Right renal pelvis (tissue), 4 donors: ENCODE measurements around the gene DNHD1. TPM values are rescaled to one million over a fixed set of nuclear protein-coding genes. Genes with fewer than 3 reads are reported as not detected.

Experiments used
- DNase-seq, 4 donors: peaks; one replicate each; pipeline ENCODE4 v3.0.0-alpha.2; 2013; ENCODE audit warnings: low read depth in 4 of 4, low spot score in 3 of 4, missing footprints in 1 of 4
- polyA plus RNA-seq, 4 donors: library from polyadenylated mRNA; unstranded; fragments of 120-200 nt; gene quantifications; one replicate each; pipeline ENCODE4 v1.2.1, GENCODE V29; 2013; ENCODE audit not compliant: insufficient read length in 4 of 4

The DNHD1 gene
- polyA plus RNA-seq, 4 donors: 5.8 to 9.7 (median 7.5) TPM

GRCh38 chr11:6557761-6558674, 60.9 kb downstream of the DNHD1 start:
- no peak for DNase-seq

- DNase-seq: no peak
Observed at GRCh38 chr11:6559369-6559768, 62.3 kb downstream of the DNHD1 start.

DNA sequence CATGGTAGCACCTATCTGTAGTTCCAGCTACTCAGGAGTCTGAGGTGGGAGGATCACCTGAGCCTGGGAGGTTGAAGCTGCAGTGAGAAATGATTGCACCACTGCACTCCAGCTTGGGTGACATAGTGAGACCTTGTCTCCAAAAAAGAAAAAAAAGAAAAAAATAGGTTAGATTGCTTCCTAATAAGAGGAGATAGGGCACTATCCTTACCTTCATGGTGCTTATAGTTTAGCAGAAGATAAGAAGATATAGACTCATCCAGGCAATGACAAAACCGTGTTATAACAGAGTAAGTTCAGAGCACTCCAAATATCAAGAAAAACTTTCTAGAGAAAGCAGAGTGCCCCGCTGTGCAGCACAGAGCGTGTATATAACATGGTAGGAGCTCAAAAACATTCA, 64.2 kb downstream of the DNHD1 start:
- DNase-seq: no peak

- DNase-seq: no peak
Observed at GRCh38 chr11:6563121-6563619, 66.1 kb downstream of the DNHD1 start.

- no peak for DNase-seq
Observed at GRCh38 chr11:6563667-6564066, 66.6 kb downstream of the DNHD1 start.

DNA sequence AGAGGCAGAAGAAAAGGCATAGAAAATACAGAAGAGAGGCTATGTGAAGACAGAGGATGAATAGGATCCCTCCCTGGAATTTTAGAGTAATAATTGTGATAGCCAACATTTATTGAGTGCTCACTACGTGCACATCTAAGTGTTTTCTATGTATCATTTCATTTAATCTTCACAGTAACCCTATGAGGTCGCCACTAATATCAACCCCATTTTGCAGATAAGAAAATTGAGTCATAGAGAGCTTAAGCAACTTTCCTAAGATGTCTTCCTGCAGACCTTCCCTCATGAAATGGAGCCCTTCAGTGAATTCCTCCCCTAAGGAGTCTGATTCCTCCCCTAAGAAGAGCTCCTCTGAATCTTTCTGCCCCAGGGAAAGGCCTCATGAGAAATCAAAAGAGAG, 68.2 kb downstream of the DNHD1 start:
- no peak for DNase-seq

- no peak for DNase-seq
Observed at GRCh38 chr11:6565988-6566703, 69.1 kb downstream of the DNHD1 start.

DNA sequence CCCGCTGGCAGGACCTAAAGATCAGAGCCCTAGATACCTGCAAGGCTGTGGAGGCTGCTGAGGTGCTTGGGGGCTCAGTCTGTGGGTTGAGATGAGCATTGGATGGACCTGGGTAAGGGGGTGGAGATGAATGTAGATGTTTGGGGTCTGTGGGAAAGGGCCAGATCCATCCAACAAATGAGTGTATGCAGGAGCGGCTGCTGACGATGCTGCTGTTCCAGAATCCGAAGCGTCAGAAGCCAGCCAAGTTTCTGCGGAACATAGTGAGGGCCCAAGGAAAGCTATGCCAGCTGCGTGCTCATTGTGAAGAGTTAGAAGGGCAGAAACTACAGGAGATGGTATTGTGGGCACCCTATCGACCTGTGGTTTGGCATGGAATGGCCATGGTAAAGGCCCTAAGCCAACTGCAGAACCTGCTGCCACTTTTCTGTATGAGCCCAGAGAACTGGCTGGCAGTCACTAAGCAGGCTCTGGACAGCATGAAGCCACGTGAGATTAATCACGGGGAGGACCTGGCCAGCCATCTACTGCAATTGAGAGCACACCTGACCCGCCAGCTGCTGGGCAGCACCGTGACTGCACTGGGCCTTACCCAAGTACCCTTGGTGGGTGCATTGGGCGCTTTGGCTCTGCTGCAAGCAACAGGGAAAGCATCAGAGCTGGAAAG, 69.8 kb downstream of the DNHD1 start:
- no peak for DNase-seq

- DNase-seq: no peak
Observed at GRCh38 chr11:6567371-6567745, 70.3 kb downstream of the DNHD1 start.

DNA sequence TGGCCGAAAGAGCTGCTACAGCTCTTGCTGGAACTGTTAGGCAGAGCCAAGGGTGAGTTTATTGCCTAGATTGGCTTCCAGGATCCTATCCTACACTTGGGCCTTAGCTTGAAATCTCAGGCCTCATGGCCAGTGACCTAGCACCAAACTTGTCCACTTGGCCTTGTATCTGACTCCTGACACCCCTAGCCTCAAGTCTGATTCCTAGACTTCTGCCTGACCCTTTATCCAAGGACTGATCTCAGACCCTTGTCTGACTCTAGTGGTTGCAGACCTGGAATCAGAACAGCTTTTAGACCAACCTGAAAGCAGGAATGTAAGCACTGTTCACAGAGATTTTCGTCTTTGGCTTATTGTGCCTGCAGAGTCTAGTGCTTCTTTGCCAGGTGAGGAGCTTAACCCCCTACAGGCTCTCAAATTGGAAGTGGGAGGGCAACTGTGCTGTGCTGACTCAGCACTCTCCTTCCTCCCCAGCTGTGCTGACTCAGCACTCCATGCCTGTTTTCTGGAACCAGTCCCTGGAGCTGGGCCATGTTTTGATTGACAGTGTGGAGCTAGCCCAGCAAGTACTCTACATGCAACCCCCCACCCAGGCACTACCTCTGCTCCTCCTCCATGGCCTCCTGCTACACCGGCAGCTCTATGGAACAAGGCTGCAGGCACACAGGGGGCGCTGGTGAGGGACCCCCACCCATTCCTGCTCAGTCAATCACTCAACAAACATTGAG, 71.3 kb downstream of the DNHD1 start:
- peak in 3 of 4 donors; percentile 33 to 44 (median 40) for DNase-seq

DNA sequence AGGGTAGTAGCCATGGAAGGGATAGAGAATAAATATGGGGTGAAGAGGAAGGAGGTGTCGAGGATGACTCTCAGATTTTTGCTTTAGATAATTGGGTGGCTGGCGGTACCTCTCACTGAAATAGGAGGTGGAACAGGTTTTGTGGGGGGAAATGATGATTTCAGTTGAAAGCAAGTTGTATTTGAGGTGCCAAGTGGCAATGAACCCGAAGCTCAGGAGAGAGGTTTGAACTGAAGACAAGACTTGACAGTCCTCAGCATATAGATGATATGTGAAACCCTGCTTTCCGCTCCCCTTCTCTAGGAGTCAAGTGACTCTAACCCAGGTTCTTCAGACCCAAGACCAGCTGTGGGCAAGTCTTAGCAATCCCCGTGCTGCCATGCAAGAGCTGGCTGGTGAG, 72.6 kb downstream of the DNHD1 start:
- DNase-seq: no peak

DNA sequence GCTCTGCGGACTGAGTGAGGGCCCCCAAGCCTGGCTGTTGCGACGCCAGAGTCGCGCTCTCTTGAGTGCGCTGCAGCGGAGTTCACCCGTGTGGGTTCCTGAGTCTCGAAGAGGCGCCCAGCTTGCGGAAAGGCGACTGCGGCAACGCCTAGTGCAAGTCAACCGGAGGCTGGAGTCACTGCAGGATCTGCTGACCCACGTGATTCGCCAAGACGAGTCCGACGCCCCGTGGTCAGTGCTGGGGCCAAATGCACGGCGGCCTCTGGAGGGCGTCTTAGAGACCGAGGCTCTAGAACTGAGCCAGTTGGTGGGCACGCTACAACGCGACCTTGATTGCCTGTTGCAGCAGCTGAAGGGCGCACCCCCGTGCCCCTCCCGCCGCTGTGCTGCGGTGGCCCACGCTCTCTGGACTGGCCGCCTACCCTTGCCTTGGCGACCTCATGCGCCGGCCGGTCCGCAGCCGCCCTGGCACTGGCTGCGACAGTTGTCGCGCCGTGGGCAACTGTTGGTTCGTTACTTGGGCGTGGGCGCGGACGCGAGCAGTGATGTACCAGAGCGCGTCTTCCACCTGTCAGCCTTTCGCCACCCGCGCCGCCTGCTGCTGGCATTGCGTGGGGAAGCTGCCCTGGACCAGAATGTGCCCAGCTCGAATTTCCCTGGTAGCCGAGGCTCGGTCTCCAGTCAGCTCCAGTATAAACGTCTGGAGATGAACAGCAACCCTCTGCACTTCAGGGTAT, 73.8 kb downstream of the DNHD1 start:
- no peak for DNase-seq

DNA sequence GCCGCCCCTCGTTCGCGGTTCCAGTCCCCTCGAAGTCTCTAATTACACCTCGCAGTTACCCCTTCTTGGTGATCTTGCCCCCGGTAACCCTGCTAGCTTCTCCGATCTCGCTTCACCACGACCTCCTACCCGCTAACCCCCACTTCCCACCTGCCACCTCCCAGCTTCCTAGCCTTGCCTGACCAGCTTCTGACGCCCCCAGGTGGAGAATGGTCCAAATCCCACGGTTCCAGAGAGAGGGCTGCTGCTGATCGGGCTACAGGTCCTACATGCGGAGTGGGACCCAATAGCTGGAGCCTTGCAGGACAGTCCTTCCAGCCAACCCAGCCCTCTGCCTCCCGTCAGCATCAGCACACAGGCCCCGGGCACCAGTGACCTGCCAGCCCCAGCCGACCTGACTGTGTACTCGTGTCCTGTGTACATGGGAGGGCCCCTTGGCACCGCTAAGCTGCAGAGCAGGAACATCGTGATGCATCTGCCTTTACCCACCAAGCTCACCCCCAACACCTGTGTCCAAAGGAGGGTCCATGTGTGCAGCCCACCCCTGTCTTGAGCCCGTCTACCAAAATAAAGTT, 74.4 kb downstream of the DNHD1 start:
- DNase-seq: no peak

- no peak for DNase-seq
Observed at GRCh38 chr11:6572215-6572614, 75.1 kb downstream of the DNHD1 start.

GRCh38 chr11:6574816-6575715, 78.0 kb downstream of the DNHD1 start:
- DNase-seq: no peak

DNA sequence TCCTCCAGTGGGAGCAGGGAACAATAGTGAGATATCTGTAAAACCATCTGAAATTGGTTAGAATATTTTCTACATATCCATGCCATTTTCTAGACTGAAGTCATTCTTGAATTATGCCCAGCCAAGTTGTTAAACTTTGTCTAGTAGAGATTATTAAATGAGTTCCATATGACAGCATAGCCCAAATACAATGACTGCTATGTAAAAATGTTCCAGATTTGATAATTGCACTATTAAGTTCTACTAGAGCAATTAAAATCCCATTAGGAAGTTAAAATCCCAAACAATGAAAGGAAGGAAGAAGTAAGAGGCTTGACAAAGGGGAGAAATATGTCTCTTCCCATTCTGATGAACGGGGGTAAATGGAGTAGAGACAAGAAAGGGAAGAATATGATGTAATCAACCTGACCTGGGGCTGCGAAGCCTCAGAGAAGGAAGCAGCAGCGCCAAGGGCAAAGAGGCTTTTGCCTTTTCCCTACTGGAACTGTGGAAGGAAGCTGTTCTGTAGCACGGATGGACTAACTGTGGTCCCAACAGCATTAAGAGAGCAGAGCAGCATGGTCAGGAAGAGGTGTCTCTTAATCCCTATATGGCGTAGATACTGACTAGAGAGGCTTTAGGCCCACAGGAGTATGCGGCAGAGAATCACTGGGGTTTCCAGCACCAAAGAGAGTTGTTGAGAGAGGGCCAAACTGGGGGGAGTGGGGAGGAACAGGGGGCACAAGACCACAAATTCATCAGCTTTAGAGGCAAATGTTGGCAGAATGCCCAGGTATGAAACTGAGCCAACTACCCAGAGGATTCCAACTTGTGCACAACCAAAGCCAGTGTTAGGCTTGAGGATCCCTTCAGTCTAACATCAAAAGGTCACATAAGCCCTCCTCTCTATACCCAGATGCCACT, 79.6 kb downstream of the DNHD1 start:
- peak in 2 of 4 donors; percentile 19 to 23 for DNase-seq

DNA sequence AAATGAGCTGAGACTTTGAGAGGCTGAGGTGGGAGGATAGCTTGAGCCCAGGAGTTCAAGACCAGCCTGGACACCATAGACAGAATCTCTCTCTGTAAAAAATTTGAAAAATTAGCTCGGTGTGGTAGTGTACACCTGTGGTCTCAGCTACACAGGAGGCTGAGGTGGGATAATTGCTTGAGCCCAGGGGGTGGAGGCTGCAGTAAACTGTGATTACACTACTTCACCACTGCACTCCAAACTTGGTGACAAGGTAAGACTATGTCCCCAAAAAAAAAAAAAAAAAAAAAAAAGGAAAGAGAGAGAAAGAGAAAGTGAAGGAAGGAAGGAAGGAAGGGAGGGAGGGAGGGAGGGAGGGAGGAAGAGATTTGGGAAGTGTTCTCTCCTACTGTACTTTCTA, 81.1 kb downstream of the DNHD1 start:
- no peak for DNase-seq
